Testis (tissue), 2 donors: ENCODE measurements around the gene AKNA.

Experiments
- POLR2A ChIP-seq: fragments of 450-650 bp; IDR thresholded peaks from one replicate; pipeline ENCODE4 v1.6.1; 2017; ENCODE audit warnings: antibody characterized with exemption, mild to moderate bottlenecking, moderate library complexity
- TF ChIP-seq, protein P1 (sequence below), 3 experiments: fragments of 450-650 bp in 2 of 3; fragments of 200-600 bp in 1 of 3; sonication (generic) in 1 of 3; IDR thresholded peaks; one replicate each; pipeline ENCODE4 v1.5.1; 2016 to 2019; ENCODE audit warnings: antibody characterized with exemption in 3 of 3, mild to moderate bottlenecking in 2 of 3, moderate library complexity in 1 of 3

GRCh38 chr9:114313186-114313585 is 74.6 kb downstream of the AKNA start:
- TF ChIP-seq POLR2A = no peak
- TF ChIP-seq, protein P1, sequence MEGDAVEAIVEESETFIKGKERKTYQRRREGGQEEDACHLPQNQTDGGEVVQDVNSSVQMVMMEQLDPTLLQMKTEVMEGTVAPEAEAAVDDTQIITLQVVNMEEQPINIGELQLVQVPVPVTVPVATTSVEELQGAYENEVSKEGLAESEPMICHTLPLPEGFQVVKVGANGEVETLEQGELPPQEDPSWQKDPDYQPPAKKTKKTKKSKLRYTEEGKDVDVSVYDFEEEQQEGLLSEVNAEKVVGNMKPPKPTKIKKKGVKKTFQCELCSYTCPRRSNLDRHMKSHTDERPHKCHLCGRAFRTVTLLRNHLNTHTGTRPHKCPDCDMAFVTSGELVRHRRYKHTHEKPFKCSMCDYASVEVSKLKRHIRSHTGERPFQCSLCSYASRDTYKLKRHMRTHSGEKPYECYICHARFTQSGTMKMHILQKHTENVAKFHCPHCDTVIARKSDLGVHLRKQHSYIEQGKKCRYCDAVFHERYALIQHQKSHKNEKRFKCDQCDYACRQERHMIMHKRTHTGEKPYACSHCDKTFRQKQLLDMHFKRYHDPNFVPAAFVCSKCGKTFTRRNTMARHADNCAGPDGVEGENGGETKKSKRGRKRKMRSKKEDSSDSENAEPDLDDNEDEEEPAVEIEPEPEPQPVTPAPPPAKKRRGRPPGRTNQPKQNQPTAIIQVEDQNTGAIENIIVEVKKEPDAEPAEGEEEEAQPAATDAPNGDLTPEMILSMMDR (IDR thresholded peaks at IDR 0.05) = no peak
